Activated T-helper 17 cell treated with anti-CD3 and anti-CD28 coated beads, Interleukin-2, amount 50 U/mL, for 72 hours (primary cell): Measurements from ENCODE around the gene ZEB1. TPM values are rescaled to one million over a fixed set of nuclear protein-coding genes. Genes with fewer than 3 reads are reported as not detected.
"Not testable (repeated sequence)": the region's sequence is repeated elsewhere in the genome, so short reads cannot be mapped to it uniquely, and the experiment has no call there.

Experiments used
- ATAC-seq: fragments of 150-1000 bp; cut with Tn5 transposase; replicated peaks from 2 replicates; pipeline ENCODE4 v1.10.0; 2021; ENCODE audit warnings: mild to moderate bottlenecking, moderate library complexity
- H3K27ac Mint-ChIP-seq: one replicate; pipeline ENCODE4 v1.8.0; 2022; ENCODE audit warnings: mixed read lengths
- H3K27me3 Mint-ChIP-seq: one replicate; pipeline ENCODE4 v1.8.0; 2022; ENCODE audit warnings: mixed read lengths
- H3K36me3 Mint-ChIP-seq: one replicate; pipeline ENCODE4 v1.8.0; 2022; ENCODE audit warnings: low read depth, mild to moderate bottlenecking, mixed read lengths
- H3K4me1 Mint-ChIP-seq: one replicate; pipeline ENCODE4 v1.8.0; 2022; ENCODE audit warnings: mixed read lengths
- H3K4me3 Mint-ChIP-seq: one replicate; pipeline ENCODE4 v1.8.0; 2022; ENCODE audit warnings: mild to moderate bottlenecking, mixed read lengths
- H3K9me3 Mint-ChIP-seq: one replicate; pipeline ENCODE4 v1.8.0; 2022; ENCODE audit warnings: mixed read lengths
- total RNA-seq, 2 donors: library from RNA; stranded (reverse); gene quantifications; one replicate each; pipeline ENCODE4 v1.2.3, GENCODE V29; 2022

Gene ZEB1
- total RNA-seq, 2 donors from 2014 or later, result 46.5 to 49.2 TPM

DNA sequence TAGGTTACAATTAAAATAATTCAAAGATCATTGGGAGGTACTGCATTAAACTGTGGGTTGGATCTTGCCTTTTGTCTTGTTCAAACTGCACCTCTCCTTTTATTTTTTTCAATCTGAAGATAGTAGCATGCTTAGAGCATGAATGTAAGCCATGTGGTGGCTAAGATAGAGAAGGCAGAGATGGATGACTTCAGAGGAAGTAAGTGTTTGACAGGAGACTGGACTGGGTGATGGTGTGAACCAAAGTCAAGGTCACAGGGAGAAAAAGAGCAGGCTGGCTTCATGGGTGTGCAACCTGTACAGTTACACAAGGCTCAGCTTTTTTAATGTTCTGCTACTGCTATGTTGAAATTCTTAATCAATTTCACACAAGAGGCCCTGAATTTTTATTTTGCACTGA is 85.6 kb downstream of the ZEB1 start:
- Mint-ChIP-seq H3K36me3 (peaks cover 18% of the 10 kb centered on the region), H3K4me3 (no peak overlapping the region), H3K9me3 (no peaks in the 10 kb centered on the region), H3K4me1 (peaks cover 16% of the 10 kb centered on the region), H3K27me3 (no peaks in the 10 kb centered on the region), H3K27ac (no peak overlapping the region)
- no peak for ATAC-seq

DNA sequence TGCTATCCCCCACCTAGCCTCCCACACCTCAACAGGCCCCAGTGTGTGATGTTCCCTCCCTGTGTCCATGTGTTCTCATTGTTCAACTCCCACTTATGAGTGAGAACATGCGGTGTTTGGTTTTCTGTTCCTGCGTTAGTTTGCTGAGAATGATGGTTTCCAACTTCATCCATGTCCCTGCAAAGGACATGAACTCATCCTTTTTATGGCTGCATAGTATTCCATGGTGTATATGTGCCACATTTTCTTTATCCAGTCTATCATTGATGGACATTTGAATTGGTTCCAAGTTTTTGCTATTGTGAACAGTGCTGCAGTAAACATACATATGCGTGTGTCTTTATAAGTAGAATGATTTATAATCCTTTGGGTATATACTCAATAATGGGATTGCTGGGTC is 86.8 kb downstream of the ZEB1 start:
- ATAC-seq, H3K27me3 Mint-ChIP-seq, H3K9me3 Mint-ChIP-seq, H3K27ac Mint-ChIP-seq, H3K4me3 Mint-ChIP-seq: not testable (repeated sequence)
- H3K36me3 Mint-ChIP-seq, result peaks cover 29% of the 10 kb centered on the region
- peaks cover 19% of the 10 kb centered on the region for H3K4me1 Mint-ChIP-seq

DNA sequence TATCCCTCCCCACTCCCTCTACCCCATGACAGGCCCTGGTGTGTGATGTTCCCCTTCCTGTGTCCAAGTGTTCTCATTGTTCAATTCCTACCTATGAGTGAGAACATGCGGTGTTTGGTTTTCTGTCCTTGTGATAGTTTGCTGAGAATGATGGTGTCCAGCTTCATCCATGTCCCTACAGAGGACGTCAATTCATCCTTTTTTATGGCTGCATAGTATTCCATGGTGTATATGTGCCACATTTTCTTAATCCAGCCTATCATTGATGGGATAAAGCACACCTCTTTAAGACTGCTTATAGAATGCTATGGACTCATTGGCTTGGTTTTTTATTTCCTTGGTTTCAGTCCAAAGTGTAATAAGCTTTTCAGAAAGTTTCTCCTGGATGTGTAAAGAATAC is 93.4 kb downstream of the ZEB1 start:
- not testable (repeated sequence) for H3K4me3 Mint-ChIP-seq, H3K27ac Mint-ChIP-seq, H3K27me3 Mint-ChIP-seq, ATAC-seq, H3K9me3 Mint-ChIP-seq
- H3K36me3 Mint-ChIP-seq, result peaks cover 22% of the 10 kb centered on the region
- peaks cover 21% of the 10 kb centered on the region for H3K4me1 Mint-ChIP-seq

DNA sequence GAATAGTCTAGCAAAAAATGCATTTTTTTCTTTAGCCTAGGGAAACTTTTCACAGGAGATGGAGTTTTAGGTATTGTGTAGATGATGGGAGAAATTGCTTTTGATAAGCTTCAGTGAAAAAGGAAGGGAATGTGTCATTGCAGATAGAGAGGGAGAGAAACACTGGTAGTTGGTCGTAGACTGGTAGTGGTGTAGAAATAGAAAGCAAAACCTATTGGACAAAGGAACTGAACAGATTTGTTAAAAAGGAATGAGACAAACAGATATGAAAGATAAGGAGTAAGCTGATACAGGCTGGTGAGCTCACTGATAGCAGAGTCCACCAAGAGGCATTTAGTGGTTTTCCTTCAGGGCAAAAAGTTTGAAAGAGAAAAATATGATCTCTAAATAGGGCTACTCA is 94.3 kb downstream of the ZEB1 start:
- Mint-ChIP-seq H3K4me1 (peaks cover 29% of the 10 kb centered on the region), H3K27me3 (no peaks in the 10 kb centered on the region), H3K9me3 (no peaks in the 10 kb centered on the region), H3K4me3 (no peak overlapping the region), H3K36me3 (peaks cover 20% of the 10 kb centered on the region), H3K27ac (no peak overlapping the region)
- ATAC-seq, result no peak

DNA sequence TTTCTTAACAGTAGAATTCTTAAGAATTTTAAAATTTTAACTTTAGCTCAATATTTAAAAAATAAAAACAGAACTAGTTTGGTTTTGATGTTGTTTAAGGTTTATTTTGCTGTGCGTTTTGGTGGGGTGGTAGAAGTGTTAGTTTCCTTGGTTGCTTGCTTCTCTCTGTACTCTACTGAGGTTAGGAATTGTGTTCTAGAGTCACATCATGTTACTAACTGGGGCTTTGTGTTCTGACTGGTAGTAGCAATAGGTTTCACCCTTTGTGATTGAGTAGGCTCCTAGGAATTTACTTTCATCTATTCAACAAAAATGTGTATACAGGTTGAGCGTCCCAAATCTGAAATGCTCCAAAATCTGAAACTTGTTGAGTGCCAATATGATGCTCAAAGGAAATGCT is 99.5 kb downstream of the ZEB1 start:
- Mint-ChIP-seq H3K27ac (no peak overlapping the region), H3K36me3 (peaks cover 6% of the 10 kb centered on the region), H3K4me3 (no peak overlapping the region), H3K27me3 (no peaks in the 10 kb centered on the region), H3K9me3 (no peaks in the 10 kb centered on the region), H3K4me1 (peaks cover 34% of the 10 kb centered on the region)
- no peak for ATAC-seq

DNA sequence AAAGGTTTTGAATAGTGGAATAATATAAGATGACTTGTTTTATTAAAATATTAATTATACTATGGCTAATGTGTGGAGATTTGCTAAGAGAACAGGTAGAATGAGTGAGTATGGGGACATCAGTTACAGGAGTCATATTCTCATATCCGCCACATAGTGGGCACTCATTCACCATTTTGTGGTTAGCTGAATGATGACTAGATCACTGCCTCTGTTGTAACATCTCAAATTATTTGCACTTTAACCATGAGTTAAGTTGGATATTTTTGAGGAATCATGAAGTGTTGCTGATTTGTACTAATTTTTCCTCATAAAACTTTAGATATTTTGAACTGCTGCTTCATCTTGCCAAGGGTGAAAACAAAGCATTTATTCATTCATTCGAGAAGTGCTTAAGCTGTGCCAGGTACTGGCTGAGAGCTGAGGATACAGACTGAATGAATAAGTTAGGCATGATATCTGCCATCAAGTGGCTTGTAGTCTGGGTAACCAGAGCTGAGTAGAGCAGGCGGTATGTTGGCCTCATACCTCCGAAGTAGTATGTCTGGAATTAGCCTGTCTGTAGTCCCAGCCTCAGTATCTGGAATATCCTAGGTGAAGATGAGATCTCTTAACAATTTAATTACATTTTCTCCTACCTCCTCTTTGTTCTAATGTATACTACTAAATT is 100.5 kb downstream of the ZEB1 start:
- Mint-ChIP-seq H3K4me3 (no peak overlapping the region), H3K36me3 (peaks cover 6% of the 10 kb centered on the region), H3K27me3 (no peaks in the 10 kb centered on the region), H3K27ac (no peak overlapping the region), H3K4me1 (peaks cover 33% of the 10 kb centered on the region), H3K9me3 (no peaks in the 10 kb centered on the region)
- peak; percentile 83 for ATAC-seq

DNA sequence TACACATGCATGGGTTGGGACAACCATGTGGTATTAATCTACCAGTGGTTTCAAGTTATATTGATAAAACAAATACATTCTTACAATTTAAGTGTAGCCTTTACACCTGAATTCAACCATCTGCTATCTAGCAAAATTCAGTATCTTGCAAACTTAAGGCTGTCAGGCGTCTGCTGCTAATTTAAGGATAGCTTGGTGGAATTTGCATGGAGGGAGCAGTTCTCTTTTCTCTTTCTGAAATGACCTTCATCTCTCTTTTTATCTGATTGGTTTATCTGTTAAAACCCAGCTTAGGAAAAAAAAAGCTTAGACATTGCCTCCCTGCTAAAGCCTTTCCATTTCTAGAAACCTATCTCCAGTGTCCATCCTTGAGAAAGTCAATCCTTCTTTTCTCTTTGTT is 102.3 kb downstream of the ZEB1 start:
- H3K4me3 Mint-ChIP-seq, result no peak overlapping the region
- no peaks in the 10 kb centered on the region for H3K27me3 Mint-ChIP-seq
- no peaks in the 10 kb centered on the region for H3K9me3 Mint-ChIP-seq
- no peak for ATAC-seq
- peaks cover 6% of the 10 kb centered on the region for H3K36me3 Mint-ChIP-seq
- H3K4me1 Mint-ChIP-seq, result peaks cover 26% of the 10 kb centered on the region
- no peak overlapping the region for H3K27ac Mint-ChIP-seq

DNA sequence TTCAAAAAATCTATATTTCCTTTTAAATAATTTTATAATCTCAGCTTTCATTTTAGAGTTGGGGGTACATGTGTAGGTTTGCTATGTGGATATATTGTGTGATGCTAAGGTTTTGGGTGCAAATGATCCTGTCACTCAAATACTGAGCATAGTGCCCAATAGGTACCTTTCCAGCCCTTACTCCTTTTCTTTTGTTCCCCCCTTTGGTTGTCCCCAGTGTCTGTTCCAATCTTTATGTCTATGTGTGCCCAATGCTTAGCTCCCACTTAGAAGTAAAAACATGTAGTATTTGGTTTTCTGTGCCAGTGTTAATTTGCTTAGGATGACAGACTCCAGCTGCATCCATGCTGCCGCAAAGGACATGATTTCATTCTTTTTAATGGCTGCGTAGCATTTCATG is 103.6 kb downstream of the ZEB1 start:
- no peak for ATAC-seq

DNA sequence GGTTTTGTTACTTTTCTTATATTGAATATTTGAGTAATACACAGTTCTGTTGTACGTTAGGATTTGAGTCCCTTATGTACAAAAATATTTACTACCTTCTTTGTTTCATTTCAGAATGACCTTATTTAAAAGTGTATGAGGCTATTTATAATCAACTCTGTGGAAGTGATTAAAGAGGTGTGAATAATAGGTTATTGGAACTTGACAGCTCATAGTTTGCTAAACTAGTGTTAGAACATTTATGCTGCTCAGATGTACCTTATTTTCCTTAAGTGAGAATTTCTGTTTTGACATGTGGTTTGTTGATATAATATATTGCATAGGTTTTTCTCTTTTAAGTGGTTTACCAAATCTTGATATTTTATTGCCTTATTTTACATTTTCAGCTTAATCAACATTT is 105.5 kb downstream of the ZEB1 start:
- Mint-ChIP-seq H3K9me3 (no peaks in the 10 kb centered on the region), H3K4me3 (no peak overlapping the region), H3K4me1 (peaks cover 25% of the 10 kb centered on the region), H3K27me3 (no peaks in the 10 kb centered on the region), H3K36me3 (peaks cover 6% of the 10 kb centered on the region), H3K27ac (no peak overlapping the region)
- ATAC-seq, result peak; percentile 23

More for the DNA sequence above, 103.6 kb downstream of the ZEB1 start:
- no peak overlapping the region for H3K27ac Mint-ChIP-seq
- H3K36me3 Mint-ChIP-seq, result peaks cover 6% of the 10 kb centered on the region
- peaks cover 19% of the 10 kb centered on the region for H3K4me1 Mint-ChIP-seq
- no peak overlapping the region for H3K4me3 Mint-ChIP-seq
- no peaks in the 10 kb centered on the region for H3K27me3 Mint-ChIP-seq
- H3K9me3 Mint-ChIP-seq, result no peaks in the 10 kb centered on the region

DNA sequence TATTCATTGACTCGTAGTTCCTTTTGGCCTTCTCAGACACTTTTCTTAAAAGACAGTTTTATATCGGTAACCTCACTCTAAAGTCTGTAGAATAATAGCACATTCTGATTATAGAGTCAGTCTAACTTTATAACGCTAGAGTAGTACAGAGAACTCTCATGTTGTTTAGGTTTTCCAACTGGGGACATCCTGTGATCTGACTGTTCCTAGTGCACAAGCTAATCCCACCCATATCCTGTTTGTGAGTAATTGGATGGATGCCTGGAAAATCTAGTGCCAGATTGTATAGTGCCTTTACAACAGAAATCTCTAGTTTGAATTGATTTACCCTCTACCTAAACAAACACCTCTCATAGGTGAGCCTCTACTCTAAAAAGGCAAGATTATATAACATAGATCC is 107.4 kb downstream of the ZEB1 start:
- Mint-ChIP-seq H3K27ac (no peak overlapping the region), H3K4me1 (peaks cover 18% of the 10 kb centered on the region), H3K9me3 (no peaks in the 10 kb centered on the region), H3K36me3 (no peaks in the 10 kb centered on the region), H3K27me3 (no peaks in the 10 kb centered on the region), H3K4me3 (no peak overlapping the region)
- ATAC-seq, result no peak

DNA sequence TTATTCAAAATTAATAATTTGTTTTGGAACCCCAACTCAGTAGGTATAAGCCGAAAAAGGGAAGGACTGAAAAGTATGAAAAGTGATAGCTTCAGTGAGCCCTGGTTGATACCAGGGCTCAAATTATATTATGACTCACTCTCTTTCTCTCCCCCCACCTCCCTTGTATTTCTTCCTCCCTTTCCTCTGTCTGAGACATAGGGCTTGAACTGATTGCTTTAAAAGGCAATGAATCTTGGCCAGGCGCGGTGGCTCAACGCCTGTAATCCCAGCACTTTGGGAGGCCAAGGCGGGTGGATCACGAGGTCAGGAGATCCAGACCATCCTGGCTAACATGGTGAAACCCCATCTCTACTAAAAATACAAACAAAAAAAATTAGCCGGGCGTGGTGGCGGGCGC is 108.3 kb downstream of the ZEB1 start:
- peaks cover 18% of the 10 kb centered on the region for H3K4me1 Mint-ChIP-seq
- H3K4me3 Mint-ChIP-seq, result not testable (repeated sequence)

DNA sequence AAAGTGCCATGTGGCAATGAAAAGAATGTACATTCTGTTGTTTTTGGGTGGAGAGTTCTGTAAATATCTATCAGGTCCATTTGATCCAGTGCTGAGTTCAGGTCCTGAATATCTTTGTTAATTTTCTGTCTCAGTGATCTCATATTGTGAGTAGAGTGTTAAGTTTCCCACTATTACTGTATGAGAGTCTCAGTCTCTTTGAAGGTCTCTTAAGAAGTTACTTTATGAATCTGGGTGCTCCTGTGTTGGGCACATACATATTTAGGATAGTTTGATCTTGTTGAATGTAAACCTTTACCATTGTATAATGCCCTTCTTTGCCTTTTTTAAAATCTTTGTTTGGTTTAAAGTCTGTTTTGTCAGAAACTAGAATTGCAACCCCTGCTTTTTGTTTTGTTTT is 109.5 kb downstream of the ZEB1 start:
- not testable (repeated sequence) for H3K4me3 Mint-ChIP-seq, H3K9me3 Mint-ChIP-seq, H3K27me3 Mint-ChIP-seq, H3K36me3 Mint-ChIP-seq
- ATAC-seq, result peak; percentile 96
- Mint-ChIP-seq H3K27ac (peak overlapping the region; percentile 18), H3K4me1 (peaks cover 18% of the 10 kb centered on the region)

More for the DNA sequence above, 108.3 kb downstream of the ZEB1 start:
- not testable (repeated sequence) for ATAC-seq, H3K9me3 Mint-ChIP-seq, H3K27ac Mint-ChIP-seq, H3K27me3 Mint-ChIP-seq, H3K36me3 Mint-ChIP-seq

DNA sequence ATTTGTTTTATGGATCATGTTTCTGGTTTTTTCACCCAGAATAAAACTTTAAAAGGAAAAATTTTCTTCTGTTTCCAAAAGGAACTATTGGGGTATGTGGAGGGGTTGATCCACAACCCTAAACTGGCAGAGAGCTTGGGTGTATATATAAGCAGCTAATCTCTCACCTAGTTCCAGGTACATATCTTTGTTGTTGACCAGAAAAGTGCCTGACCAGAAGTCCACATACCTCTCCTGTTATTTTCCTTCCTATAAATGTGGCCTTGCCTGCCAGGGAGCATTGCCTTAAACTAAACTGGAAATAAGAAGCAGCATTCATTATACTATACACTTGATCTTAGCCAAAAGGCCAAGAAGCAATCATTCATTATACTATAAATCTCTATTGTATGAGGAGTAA is 112.0 kb downstream of the ZEB1 start:
- no peaks in the 10 kb centered on the region for H3K36me3 Mint-ChIP-seq
- no peak overlapping the region for H3K4me3 Mint-ChIP-seq
- no peaks in the 10 kb centered on the region for H3K27me3 Mint-ChIP-seq

DNA sequence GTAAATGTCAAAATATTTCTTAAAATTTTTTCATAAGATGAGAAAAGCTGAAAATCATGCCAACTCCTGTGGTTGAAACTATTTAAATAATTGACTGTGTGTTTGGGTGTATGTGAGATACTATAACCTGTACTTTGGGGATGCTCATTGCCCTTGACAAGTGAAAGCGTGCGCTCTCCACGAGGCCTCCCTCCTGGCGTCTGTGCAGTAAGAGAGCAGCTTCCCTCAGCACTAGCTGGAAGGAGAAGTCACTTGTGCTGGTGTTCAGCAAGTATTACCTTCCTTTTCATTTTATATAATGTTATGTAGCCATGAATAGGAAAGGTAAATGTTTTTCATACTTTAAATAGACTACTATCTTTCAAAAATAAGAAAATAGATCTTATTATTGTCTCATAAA is 118.9 kb downstream of the ZEB1 start:
- H3K9me3 Mint-ChIP-seq, result peaks cover 22% of the 10 kb centered on the region
- no peak overlapping the region for H3K4me3 Mint-ChIP-seq
- ATAC-seq, result no peak
- H3K27me3 Mint-ChIP-seq, result no peaks in the 10 kb centered on the region
- H3K4me1 Mint-ChIP-seq, result peaks cover 10% of the 10 kb centered on the region
- no peak overlapping the region for H3K27ac Mint-ChIP-seq
- peaks cover 14% of the 10 kb centered on the region for H3K36me3 Mint-ChIP-seq

More for the DNA sequence above, 112.0 kb downstream of the ZEB1 start:
- ATAC-seq, result no peak
- H3K9me3 Mint-ChIP-seq, result peaks cover 9% of the 10 kb centered on the region
- H3K4me1 Mint-ChIP-seq, result peaks cover 27% of the 10 kb centered on the region
- H3K27ac Mint-ChIP-seq, result no peak overlapping the region

DNA sequence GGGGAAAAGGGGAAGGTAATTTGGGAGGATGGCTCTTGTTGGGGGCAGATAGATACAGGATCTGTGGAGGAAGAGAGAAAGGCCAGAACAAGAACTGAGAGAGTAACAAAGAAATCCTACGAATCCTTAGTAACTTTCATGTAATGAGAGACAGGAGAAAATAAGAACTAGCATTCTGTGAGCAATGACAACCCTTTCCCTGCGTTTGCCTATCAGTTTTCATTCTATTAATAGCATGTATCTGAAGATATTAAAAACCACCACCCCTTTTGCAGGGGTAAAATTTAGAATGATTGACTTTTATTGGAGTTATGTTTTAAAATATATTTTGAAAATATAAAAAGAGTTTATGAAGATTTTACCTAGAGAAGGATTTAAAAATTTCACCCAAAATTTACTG is 132.8 kb downstream of the ZEB1 start:
- ATAC-seq, result no peak
- H3K36me3 Mint-ChIP-seq, result peaks cover 17% of the 10 kb centered on the region
- H3K9me3 Mint-ChIP-seq, result peaks cover 9% of the 10 kb centered on the region
- peaks cover 17% of the 10 kb centered on the region for H3K4me1 Mint-ChIP-seq
- H3K4me3 Mint-ChIP-seq, result no peak overlapping the region
- no peak overlapping the region for H3K27ac Mint-ChIP-seq
- H3K27me3 Mint-ChIP-seq, result no peaks in the 10 kb centered on the region

DNA sequence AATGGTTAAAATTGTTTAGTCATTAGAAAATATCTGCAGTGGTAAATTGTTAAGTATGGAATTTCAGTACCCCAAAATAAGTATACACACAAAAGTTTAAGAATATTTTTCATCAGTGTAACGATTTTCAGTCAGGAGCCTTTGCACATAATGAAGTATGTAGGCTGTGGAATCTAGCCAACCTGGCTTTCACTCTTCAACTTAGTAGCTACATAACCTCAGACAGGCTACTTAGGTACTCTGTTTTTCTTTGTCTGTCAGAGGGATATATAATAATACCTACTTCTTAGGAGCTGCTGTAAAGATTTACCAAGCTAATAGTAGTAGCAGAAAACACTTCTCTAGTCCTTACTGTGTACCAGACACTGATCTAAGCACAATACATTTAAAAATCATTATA is 137.5 kb downstream of the ZEB1 start:
- peaks cover 8% of the 10 kb centered on the region for H3K9me3 Mint-ChIP-seq
- peaks cover 26% of the 10 kb centered on the region for H3K36me3 Mint-ChIP-seq
- H3K27ac Mint-ChIP-seq, result no peak overlapping the region
- peaks cover 16% of the 10 kb centered on the region for H3K4me1 Mint-ChIP-seq
- H3K4me3 Mint-ChIP-seq, result no peak overlapping the region
- H3K27me3 Mint-ChIP-seq, result no peaks in the 10 kb centered on the region
- ATAC-seq, result no peak
